GM21717 (cell line): ENCODE results near the gene ZBTB40.
A peak's percentile ranks its signal among the peaks of the same experiment; 100 is the strongest.

ENCODE experiments used
- ATAC-seq: cut with Tn5 transposase; IDR thresholded peaks from one replicate; pipeline ENCODE4 v1.9.1; 2021; ENCODE audit warnings: mild to moderate bottlenecking, moderate library complexity; ENCODE audit not compliant: unreplicated experiment

The ZBTB40 gene, protein sequence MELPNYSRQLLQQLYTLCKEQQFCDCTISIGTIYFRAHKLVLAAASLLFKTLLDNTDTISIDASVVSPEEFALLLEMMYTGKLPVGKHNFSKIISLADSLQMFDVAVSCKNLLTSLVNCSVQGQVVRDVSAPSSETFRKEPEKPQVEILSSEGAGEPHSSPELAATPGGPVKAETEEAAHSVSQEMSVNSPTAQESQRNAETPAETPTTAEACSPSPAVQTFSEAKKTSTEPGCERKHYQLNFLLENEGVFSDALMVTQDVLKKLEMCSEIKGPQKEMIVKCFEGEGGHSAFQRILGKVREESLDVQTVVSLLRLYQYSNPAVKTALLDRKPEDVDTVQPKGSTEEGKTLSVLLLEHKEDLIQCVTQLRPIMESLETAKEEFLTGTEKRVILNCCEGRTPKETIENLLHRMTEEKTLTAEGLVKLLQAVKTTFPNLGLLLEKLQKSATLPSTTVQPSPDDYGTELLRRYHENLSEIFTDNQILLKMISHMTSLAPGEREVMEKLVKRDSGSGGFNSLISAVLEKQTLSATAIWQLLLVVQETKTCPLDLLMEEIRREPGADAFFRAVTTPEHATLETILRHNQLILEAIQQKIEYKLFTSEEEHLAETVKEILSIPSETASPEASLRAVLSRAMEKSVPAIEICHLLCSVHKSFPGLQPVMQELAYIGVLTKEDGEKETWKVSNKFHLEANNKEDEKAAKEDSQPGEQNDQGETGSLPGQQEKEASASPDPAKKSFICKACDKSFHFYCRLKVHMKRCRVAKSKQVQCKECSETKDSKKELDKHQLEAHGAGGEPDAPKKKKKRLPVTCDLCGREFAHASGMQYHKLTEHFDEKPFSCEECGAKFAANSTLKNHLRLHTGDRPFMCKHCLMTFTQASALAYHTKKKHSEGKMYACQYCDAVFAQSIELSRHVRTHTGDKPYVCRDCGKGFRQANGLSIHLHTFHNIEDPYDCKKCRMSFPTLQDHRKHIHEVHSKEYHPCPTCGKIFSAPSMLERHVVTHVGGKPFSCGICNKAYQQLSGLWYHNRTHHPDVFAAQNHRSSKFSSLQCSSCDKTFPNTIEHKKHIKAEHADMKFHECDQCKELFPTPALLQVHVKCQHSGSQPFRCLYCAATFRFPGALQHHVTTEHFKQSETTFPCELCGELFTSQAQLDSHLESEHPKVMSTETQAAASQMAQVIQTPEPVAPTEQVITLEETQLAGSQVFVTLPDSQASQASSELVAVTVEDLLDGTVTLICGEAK

DNA sequence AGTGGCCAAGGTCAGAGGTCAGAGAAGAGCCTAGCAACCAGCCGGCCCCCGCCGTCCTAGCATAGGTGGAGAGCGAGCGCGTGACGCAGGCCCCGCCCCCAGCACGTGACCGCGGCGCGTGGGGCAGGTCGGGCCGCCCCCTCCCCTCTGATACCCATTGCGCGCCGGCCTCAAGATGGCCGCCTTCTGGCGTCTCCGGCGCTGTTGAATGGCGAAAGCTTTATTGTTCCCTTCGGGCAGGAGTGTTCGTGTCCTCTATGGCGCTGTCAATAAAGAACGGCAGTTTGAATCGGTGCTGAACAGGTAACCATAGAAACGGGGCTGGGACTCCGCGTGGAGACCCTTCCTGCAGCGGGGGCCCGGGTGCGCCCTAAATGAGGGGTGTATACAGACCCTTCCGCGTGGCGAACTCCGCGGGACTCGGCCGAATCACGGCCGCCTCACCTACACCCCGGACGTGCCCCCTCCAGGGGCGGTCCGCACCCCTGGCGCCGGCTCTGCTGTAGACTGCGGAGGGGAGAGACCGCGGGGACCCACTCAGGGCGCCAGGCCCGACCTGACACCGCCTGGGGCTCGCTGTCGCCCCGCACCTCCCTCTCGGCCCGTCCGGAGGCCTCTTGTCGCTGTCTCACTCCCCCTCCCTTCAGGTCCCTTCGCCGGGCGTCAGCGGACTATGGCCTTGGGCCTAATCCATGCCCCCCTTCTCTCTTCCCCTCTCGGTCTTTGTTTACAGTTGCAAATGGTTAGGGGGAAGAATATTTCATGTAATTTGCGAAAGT, at the start of gene ZBTB40:
Gene ZBTB40, plus strand, starts transcription at position 150 of the 779 bp plus-strand sequence. CDS start 38,098 bp downstream, outside the sequence.
- ATAC-seq, result peak; percentile 76

DNA sequence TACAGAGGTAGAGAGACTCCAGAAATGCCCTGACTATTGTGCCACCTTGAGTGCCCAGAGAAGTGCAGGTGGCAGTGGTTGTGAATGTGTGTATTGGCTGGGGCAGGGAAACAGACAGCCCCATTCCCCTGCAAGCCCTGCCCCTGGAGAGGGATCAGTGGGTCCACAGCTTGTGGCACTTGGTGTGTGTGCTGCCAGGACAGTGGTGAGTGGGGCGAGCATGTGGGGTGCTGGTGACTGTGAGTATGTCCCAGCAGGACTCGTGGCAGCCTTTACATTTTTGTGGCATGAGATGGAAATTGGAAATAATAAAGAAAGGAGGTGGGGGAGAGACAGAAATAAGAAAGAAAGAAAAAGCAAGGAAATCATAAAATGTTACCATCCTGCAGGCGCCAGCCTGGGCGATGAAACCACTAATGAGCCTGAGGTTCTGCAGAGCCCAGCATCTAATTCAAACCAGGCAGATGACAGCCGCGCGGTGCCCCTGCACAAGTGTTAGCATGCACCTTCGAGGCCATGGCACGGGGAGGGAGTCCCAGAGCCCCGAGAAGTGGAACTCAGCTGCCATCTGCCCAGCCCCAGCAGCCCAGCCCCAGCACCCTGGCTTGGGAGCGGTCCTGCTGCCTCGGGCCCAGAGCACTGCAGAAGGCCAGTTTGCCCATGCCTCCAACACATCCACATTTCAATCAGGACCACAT, 49.1 kb upstream of the ZBTB40 start:
- no peak for ATAC-seq

DNA sequence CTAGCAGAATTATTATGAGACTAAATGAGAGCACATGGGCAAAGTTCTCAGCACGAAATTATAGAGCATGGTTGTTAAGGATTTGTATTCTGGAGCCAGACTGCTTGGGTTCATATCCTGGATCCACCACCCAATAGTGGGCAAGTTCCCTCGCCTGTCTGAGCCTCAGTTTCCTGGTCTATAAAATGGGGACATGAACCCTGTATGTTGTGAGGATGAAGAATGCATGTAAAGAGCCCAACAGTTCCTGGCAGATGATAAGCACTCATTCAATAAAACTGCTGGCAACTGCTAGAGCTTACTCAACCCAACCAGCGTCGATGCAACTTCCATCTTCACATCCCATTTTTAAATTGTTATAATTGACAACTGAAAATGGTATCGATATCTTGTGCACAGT, 47.2 kb upstream of the ZBTB40 start:
- ATAC-seq, result no peak

DNA sequence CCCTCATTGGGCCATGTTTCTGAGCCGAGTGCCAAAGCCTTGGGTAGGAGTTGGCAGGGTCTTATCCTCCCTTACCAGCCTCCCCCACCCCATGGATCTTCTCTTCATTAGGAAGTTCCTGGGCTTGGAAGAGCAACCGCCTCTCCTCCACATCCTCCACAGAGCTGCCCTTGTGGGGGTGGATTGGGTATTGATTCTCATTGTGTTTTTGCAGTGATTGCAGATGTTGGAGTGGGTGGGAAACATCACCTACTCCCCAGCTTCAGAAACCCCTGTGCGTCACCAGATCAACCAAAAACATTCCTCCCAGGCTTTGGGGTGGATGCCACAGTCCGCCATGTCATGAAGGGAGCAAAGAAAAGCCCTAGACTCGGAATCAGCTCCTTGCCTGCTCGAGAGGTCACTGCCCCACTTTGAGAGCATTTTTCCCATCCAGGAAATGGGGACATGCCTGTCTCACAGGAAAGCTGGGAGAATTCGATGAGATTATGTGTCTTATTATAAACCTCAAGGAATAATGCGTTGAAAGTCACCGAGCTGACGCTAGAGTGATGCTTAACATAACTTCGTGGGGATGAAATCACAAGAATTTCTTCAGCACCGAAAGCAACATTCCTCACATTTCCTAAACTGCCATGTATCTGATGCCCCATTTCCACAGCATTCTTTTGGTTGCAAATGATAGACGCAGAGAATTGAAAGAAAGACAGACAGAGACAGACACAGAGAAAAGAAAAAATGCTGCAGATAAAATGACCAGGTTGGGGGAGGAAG, 44.7 kb upstream of the ZBTB40 start:
- ATAC-seq, result no peak

DNA sequence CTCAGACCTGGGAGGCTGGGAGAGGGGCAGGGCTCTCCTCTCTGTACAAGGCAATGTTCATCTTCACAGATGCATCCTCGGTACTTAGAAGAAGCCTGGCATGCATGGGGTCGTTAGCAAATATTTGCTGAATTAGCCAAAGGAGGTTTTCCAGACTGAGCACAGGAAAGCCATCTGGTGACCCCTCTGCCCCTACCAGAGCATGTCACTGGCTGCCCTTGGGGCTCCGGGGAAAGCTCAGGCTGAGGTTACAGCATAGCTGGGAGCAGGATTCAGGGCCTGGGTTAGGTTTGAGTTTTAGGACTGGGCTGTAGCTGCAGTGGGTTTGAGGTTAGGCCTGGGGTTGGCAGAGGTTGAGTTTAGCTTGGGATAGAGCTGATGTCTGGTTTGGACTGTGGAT, 43.4 kb upstream of the ZBTB40 start:
- ATAC-seq, result no peak

DNA sequence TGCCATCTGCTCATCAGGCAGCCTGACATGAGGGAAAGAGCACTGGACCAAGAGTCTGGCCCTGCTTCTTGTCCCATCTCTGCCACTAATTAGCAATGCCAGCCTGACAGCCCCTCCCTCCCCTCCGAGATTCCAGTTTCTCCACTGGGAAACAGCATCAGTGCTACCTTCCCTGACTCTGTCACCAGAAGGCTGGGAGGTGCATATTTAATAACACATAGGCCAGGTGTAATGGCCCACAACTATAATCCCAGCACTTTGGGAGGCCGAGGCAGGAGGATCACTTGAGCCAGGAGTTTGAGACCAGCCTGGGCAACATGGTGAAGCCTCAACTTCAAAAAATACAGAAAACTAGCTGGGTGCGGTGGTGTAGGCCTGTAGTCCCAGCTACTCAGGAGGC, 41.2 kb upstream of the ZBTB40 start:
- ATAC-seq, result no peak

DNA sequence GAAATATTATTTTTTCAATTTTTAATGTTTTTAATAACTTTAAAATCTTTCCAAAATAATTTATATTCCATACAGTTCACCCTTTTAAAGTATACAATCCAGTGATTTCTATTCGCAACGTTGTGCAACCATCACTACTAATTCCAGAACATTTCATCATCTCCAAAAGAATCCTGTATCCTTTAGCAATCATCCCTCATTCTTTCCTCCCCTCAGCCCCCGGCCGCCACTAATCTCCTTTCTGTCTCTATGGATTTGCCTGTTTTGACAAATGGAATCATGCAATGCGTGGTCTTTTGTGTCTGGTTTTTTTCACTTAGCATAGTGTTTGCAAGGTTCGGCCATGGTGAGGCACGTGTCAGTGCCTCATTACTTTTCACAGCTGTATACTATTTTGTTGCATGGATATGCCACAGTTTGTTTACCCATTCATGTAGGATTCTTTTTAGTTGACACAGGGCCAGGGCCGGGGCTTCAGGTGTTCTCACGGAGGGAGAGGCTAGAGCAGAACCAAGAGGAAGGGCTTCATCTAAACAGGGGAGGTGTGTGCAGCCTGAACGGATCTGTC, 40.6 kb upstream of the ZBTB40 start:
- no peak for ATAC-seq

DNA sequence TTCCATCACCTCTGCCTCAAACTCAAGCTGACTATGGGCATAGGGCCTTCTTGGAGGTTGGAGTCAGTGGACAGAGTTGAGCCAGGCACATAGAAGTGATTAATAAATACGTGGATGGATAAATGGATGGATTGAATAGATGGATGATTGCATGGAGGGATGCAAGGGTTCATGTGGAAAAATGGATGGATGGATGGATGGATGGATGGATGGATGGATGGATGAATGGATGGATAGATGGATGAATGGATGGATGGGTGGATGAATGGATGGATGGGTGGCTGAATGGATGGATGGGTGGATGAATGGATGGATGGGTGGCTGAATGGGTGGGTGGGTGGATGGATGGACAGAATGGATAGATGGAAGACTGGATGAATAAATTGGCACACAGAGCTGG, 40.1 kb upstream of the ZBTB40 start:
- ATAC-seq, result no peak

DNA sequence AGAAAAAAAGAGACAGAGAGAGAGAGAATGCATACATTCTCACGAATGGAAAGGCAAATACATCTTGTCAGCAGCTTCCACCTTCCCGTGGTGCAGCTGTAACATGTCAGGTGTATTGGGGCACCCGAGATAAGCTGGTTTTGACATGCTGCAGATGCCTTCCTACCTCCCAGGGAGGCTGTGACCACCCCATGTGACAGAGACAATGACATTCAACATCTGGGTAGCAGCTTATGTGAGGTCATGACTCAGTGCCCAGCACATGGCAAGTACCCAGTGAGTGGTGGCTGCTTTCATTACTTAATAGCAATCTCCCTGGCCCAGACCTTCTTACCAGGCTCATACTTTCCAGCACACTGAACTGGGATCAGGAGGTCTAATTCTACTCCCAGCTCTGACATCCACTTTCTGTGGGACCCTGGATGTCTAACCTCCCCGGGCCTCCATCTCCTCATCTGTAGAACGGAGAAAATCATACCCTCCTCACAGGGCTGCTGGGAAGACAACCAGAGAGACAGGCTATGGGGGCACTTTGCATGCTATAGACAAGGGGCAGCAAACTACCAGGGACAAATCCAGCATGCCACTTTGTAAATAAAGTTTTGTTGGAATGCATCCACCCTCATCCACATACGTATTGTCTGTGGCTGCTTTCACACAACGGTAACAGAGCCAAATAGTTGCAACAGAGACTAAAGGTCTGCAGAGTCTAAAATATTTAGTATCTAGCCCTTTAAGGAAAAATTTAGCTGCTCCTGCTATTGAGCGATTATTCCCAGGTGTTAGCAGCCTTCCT, 38.5 kb upstream of the ZBTB40 start:
- ATAC-seq, result no peak

DNA sequence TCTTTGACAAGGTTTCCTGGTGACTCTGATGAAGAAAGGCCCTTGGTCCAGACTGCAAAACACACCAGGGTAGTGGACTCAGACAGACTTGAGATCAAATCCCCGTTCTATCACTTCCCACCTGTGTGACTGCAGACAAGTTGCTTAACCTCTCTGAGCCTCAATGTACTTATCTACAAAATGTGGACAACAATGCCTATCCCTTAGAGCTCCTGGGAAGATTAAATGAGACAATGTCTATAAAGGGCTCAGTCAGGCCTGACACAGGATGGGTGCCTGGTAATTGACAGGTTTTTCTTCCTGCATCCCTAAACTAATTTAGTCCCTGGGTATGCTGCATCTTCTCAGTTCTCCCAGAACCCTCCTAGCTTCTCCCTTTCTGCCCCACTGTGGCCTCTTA, 37.9 kb upstream of the ZBTB40 start:
- no peak for ATAC-seq

DNA sequence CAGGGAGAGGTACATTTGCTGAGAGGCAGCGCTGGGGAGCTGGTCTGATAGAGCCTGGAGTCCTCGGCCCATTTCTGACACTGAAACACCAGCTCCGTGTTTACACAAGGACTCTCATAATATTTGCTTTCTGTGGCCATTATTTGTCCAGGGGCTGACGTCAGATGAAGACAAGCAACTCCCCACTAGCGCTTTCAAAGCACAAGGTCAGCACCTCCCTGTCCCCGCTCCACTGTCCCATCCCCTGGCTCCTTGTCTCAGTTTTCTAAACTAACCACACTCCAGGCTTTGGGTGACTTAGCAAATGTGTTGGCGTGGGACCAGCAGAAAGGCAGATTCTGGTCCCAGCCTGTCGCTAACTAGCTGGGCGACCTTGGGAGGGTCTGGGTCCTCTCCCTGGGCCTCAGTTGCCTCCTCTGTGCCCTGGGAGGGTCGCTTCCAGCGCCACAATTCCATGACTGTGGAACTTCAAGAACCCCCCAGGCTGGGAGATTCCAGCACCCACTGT, 37.4 kb upstream of the ZBTB40 start:
- ATAC-seq, result no peak

DNA sequence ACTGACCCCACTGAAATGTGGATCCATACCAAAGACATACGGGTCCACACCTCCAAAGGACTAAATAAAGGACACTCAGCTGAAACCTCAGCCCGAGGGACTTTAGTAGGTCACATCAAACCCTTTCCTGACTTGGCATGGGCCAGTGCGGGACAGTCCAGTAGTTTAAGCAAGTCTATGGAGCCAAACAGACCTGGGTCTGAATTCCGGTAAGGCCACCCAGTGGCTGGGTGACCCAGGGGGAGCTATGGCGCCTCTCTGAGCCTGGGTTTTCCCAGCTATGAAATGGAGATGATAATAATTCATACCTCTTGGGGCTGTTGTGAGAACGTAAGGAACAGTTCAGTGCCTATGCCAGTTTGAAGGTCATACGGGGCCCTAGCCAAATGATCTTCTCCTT, 36.2 kb upstream of the ZBTB40 start:
- no peak for ATAC-seq

DNA sequence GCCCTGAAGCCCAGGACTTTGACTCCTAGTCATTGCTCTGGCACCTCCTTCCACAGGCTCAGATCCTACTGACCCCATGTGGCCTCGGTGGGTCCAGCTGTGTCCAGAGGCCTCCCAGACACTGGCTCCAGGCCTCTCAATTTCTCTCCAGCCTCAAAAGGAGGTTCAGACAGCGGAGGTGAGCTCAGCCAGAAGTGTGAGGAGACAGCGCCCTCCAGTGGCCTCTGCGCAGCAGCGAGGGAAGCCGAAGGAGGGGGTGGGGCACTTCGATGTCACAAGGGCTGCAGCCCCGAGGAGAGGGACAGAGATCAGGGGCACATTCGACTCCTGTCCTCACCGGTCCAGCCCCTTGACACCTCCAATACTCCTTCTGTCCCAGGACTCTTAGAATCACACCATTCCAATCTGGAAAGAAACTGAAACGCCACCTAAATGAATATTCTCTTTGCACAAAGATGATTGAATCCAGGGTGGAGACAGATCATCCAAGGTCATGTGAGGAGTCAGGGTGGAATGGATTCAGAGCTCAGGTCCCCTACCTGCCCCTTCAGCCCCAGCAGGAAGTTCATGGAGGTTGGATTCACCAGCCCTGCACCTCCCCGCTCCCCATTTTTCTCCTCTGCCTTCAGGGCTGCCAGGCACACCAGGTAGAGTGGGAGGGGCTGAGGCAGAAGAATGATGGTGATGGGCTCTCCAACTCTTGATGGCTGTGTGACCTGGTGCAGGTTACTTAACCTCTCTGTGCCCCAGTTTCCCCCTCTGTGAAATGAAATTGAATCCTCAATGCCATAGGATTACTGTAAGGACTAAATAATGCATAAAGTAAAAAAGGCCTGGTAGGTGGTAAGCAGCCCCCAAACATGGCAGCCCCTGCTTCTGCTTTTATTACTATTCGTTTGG, 34.8 kb upstream of the ZBTB40 start:
- no peak for ATAC-seq

DNA sequence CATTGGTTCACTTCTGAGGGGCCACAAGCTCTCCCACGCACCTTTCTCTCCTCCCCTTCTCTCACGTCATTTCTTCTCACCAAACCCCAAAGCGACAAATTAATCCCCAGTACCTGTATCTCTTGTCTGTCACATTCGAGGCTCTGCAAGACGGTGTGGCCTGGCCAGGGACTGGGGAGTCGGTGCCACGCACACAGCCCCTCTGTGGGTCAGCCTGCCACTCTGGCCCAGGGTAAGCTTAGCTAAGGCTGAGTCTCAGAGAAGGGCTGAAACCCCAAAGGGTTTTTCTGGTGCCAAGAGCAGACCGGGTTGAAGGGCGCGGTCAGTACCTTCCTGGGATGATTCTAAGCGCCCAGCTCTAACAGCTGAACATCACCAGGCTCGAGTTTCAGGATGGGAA, 34.2 kb upstream of the ZBTB40 start:
- ATAC-seq, result no peak

DNA sequence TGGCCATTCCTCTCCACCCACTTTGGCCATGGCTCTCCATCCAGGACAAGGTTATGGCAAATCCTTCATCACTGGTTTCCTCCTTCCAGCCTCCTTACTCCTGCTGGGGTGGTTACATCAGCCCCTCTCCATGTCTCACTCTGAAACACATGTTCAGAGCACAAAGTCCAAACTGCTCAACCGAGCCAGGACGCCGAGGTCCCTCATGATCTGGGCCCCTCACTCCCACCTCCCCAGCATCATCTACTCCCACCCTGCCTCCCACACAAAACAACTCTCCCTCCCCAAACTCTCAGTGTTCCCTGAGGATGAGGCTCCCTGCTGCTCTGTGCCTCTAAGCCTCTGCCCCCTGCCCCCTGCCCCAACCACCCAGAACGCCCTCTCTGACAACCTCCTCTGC, 33.3 kb upstream of the ZBTB40 start:
- ATAC-seq, result no peak

DNA sequence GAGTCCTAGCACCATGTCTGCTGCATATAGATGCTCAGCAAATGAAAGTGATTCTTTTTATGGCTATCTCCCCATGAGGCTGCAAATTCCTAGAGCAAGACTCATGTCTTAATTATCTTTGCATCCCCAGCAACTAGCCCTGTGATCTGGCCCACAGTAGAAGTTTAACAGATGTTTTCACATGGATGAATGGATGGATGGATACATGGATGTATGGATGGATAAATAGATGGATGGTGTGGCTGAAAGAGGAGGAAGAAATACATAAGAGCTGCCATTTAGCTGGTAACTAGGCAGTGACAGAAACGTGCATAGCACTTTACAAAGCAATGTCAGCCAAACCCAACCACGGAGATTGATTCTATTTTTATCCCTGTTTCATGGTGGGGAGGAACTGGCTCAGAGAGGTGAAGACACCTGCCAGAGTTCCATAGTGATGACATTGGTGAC, 32.7 kb upstream of the ZBTB40 start:
- no peak for ATAC-seq
